GM13976 (cell line): ENCODE data around the gene TBCA.

Source experiments
- DNase-seq: peaks from one replicate; pipeline ENCODE4 v3.0.0; 2012; ENCODE audit warnings: low spot score
- CTCF ChIP-seq: IDR thresholded peaks from 2 replicates; pipeline ENCODE4 v1.5.1; 2012; ENCODE audit warnings: borderline replicate concordance, mild to moderate bottlenecking; ENCODE audit not compliant: insufficient read depth; ENCODE audit errors: extremely low read depth, missing control alignments, control extremely low read depth
- in situ Hi-C: fragments of 300-500 bp; cut with MboI; formaldehyde crosslinking; loops from one replicate; pipeline ENCODE4 v1.12.0; 2022; ENCODE audit warnings: low sequenced_read_pairs, mixed read lengths, inconsistent platforms; ENCODE audit not compliant: unreplicated experiment

The TBCA gene

GRCh38 chr5:77774981-77775789, 954 bp downstream of the TBCA start:
- no peak for DNase-seq
- in situ Hi-C loops, result no loop called here
- no peak for TF ChIP-seq CTCF

- in situ Hi-C loops, result no loop called here
- no peak for TF ChIP-seq CTCF
- no peak for DNase-seq
Observed at GRCh38 chr5:77773734-77774280, 2.3 kb downstream of the TBCA start.

GRCh38 chr5:77772729-77773128, 3.4 kb downstream of the TBCA start:
- DNase-seq, result no peak
- no peak for TF ChIP-seq CTCF
- in situ Hi-C loops, result no loop called here

GRCh38 chr5:77771452-77771851, 4.7 kb downstream of the TBCA start:
- in situ Hi-C loops, result no loop called here
- DNase-seq, result no peak
- TF ChIP-seq CTCF, result no peak

GRCh38 chr5:77770293-77771005, 5.7 kb downstream of the TBCA start:
- no peak for DNase-seq
- in situ Hi-C loops, result no loop called here
- TF ChIP-seq CTCF, result no peak

- no peak for TF ChIP-seq CTCF
- no peak for DNase-seq
- in situ Hi-C loops, result no loop called here
Observed at GRCh38 chr5:77768978-77769377, 7.2 kb downstream of the TBCA start.
